Activated naive CD8-positive, alpha-beta T cell treated with anti-CD3 and anti-CD28 coated beads, Interleukin-2, amount 50 U/mL, for 16 hours (primary cell): ENCODE results near the gene PTPRD.

Source experiments
- DNase-seq: peaks from one replicate; pipeline ENCODE4 v3.0.0-alpha.2; 2020; ENCODE audit warnings: low read depth, low spot score

The PTPRD gene

DNA sequence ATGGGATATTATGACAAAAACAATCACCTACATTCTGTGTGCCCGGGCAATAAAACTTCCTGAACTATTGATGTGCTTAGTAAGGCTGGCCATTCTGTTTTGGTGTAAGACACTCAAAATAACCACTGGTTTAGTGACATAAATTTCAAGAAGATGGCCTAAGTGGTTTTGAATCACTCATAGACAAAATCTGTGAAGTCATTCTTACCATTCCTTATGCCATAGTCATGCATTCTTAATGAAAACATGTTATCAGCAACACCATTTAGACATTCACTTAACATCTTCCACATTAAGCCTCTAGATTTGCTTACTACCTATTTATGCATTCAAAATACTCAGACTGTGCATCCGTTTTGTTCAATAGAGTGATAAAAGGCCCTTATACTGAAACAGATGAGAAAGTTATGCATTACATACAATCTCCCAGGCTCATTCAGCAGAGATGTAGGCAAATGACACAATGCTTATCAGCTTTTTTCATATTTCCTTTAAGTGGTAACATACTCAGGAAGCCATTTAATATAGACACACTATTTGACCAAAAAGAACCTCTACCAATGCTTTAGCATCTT lies 1964.4 kb downstream of the PTPRD start:
- no peak for DNase-seq

DNA sequence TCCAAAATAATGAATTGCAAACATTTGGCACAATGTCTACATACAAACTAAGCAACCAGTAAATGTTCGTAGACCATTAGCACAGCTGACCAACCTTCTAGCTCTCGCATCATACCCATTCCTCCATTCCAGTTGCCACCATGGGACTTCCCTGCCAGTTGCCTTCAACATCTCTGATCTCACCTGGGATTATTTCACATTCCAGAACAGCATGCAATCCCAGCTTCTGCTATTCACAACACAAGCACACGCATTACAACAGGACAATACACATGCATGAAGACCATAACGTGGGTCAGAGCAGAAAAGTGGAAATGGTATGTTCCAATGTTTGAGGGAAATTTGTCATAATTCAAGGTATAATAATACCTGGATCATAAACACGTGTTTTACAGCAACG lies 1965.0 kb downstream of the PTPRD start:
- no peak for DNase-seq

DNA sequence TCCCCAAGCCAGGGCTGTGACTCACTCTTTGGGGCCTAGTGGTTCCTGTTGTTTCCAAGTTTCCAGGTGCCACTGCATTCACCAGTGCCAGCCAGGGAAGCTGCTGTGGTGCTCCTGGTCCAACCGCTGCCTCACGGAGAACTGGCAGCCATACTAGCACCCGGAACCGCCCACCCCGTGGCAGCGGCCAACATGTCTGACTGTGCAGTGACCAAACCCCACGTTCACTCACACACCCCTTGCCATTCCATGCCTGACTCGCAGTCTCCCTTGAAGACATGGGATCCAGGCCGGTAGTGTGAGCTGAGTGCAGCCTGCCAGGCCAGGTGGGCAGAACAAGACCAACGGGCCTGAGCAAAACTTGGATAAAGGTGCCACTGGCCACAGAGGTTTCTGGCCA lies 1968.2 kb downstream of the PTPRD start:
- DNase-seq, result no peak

DNA sequence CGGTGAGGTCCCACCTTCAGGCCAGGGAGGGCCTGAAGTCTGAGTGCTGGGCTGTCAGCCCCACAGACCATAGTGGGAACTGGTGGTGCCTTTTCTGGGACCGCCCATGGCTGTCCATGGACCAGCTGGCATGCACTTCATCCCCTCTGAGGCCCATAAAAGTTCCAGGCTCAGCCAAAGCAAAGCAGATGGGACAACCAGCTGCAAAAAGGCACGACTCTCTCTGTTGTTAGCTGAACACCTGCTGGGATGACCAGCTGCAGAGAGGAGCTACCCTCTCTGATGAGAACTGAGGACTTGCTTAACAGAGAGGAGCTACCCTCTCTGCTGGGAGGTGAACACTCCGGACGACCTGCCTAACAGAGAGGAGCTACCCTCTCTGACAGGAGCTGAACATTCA lies 1968.9 kb downstream of the PTPRD start:
- no peak for DNase-seq

- DNase-seq, result no peak
Observed at GRCh38 chr9:8643464-8643863, 1969.3 kb downstream of the PTPRD start.

GRCh38 chr9:8640761-8641160 lies 1972.0 kb downstream of the PTPRD start:
- no peak for DNase-seq

DNA sequence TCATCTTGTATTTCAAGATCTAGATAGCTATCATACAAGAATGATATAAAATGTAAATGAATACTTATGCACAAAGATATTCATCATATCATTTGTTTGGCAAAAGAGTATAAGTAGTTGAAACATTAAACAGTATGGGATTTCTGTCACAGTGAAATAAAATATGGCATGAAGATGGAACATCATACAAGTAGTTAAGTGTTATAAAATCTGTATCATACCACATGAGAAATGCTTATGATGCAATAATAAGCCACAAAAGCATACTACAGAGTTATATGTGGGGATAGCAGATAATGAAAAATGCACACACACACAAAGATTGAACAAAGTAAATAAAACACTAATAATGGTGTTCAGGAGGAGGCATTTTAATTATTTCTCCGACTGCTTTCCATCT lies 1975.2 kb downstream of the PTPRD start:
- no peak for DNase-seq

- DNase-seq, result no peak
Observed at GRCh38 chr9:8633784-8634183, 1979.0 kb downstream of the PTPRD start.

DNA sequence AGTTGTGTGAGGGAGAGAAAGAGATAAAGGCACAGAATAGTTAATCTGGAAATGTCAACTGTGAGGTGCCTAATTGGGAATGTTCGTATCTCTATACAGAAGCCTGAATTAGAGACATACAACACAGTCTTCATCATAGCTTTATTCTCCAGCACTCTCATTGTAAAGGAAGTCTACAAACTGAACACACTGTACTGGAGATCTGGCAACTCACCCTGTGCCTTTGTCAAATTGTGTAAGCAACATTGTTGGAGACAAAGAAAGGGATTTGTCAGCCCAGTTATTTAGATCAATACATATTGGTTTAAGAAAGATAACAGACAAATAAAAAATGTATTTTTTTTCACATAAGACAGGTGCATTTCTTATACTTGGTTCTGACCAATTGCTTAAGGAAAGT lies 1980.3 kb downstream of the PTPRD start:
- DNase-seq, result no peak

GRCh38 chr9:8628791-8629190 lies 1984.0 kb downstream of the PTPRD start:
- no peak for DNase-seq

DNA sequence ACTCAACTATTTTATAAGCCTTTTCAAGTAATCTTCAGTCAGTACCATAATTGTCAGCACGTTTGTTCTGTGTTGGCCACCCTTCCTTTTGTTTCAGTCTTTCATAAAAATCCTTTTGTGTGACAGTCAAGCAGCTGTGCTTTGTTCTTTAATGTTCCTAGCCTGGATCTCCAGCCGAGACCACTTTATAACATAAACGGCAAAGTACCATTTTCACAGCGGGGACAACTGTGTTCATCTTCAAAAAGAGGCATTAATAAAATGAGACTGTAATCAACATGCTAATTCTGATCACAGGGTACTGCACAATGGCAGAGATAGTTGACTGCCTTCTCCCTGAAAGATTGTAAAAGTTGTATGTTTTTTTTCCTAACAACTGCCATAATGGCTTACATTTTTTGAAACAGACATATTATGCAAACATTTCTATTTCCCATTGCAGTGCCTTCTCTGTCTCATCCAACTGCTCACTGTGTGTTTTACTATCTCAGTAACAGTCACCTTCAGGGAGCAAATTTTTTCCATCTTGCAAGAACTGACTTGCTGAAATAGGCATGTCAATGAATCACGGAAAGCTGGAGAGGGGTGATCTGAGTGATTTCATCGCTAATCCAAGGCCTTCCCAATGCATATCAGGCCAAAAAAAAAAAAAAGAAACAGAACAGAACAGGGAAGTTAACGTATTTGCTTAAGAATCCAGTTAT lies 1984.7 kb downstream of the PTPRD start:
- no peak for DNase-seq

DNA sequence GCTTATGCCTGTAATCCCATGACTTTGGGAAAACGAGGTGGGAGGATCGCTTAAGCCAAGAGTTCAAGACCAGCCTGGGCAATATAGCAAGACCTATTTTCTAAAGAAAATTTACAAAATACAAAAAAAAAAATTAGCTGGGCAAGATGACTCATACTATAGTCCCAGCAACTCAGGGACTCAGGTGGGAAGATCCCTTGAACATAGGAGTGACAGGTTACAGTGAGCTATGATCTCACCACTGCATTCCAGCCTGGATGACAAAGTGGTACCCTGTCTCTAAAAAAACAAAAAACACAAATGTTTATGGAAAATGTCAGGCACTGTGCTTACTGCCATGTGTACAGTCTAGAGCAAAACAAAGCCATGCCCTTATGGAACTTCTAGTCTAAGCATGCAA lies 1989.9 kb downstream of the PTPRD start:
- no peak for DNase-seq

GRCh38 chr9:8622222-8622802 lies 1990.5 kb downstream of the PTPRD start:
- no peak for DNase-seq

DNA sequence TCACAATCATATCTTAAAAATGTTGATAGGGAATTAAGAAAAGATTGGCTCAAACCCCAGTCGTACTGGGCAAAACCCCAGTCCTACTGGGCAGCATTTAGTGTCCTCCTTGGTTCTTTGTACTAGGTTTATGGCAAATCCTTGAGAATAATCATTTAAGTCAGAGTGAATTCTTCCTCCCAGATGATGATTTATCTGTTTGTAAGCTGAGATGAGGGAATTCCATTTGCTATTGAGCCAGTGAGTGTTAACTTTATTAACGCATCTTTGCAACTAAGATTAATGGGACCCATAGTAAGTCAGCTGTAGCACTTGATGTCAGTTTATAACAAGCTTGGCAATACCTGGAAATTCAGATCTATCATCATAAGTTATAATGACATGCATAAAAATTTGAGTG lies 1991.4 kb downstream of the PTPRD start:
- DNase-seq, result no peak

DNA sequence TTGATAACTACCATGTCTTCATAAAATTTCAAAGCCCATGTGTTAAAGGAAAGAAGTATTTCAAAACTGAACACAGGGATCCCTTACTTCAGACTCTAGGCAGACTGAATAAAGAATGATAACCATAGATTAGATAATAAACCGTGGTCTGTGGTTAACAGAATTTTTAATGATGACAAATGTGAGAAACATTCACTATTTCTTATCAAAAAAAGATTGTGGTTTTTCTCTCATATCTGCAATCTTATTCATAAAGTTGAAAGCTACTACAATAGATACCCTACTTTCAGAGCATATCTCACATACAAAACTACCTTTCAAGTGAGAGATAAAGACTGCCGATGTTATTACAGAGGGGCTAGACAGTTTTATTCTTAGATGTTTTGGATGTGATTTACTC lies 1996.4 kb downstream of the PTPRD start:
- DNase-seq, result no peak

DNA sequence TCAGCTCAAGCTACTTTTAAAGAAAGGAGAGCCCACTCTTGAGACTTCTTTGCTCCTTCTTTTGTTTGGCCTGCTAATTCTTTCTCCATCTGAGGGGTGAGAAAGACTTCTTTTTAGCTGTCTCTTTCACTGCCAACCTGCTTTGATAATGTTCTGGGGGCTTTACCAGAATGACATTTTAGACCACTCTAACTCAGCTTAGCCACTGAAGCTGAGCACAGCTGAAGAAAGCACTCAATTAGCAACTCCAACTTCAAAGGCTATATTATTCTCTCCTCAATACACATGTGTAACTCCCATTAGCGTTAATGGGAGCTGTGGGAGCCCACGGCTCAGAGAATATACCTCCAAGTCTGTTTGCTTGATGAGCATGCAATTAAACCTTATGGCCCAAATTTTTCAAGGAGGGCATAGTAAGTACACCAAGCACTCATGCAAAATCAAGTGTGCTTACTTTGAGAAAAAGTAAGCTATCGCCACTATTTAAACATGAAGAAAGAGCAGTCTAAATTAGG lies 1997.8 kb downstream of the PTPRD start:
- DNase-seq, result no peak

GRCh38 chr9:8613346-8613825 lies 1999.4 kb downstream of the PTPRD start:
- no peak for DNase-seq

DNA sequence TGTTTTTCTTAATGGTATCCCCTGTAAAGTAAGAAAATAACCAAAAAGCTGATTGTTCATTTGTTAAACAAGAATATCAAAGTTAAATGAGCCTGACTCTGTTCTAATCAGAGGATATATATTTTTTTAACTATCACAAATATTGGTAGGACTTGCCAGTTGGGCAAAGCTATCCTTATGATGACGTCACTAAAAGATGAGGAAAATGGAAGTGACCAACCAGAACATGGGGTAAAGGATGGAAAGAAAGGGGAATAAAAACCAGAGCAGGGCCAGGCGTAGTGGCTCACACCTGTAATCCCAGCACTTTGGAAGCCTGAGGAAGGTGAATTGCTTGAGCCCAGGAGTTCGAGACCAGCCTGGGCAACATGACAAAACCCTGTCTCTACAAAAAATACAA lies 2001.6 kb downstream of the PTPRD start:
- no peak for DNase-seq

GRCh38 chr9:8610256-8610655 lies 2002.5 kb downstream of the PTPRD start:
- no peak for DNase-seq

DNA sequence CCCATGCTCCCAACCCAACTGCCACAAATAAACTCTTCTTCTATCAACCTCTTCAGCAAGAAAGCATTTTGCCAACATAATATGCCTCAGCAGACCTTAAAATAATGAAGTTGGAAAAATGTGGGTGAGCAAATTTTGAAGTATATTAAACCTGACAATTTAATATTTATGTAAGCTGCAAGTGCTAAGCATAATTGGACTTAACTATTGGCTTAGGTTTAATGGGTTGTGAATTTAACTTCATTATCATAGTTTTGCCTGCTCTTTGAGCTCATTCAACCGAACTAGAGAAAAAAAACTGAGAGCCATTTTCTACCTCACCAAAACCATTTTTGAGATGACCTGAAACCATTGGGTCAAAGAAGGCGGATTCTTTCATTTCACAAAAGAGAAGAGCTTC lies 2007.7 kb downstream of the PTPRD start:
- DNase-seq, result no peak

DNA sequence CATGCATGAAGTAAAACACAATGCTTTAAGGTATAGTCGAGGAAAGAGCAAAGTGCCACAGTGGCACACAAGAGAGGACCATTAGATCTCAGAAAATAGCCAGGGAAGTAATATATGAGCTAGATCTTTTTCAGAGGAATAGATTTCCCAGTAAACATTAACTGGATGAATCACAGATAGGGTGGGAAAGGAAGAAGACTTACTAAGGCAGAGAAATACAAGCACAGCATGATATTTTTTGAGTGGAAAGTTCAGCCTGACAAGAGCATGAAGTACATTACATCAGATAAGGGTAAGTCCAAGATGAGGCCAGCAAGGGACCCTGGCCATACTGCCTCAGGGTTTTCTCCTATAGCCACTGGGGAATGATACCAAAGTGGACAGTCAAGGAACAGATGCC lies 2008.6 kb downstream of the PTPRD start:
- no peak for DNase-seq

DNA sequence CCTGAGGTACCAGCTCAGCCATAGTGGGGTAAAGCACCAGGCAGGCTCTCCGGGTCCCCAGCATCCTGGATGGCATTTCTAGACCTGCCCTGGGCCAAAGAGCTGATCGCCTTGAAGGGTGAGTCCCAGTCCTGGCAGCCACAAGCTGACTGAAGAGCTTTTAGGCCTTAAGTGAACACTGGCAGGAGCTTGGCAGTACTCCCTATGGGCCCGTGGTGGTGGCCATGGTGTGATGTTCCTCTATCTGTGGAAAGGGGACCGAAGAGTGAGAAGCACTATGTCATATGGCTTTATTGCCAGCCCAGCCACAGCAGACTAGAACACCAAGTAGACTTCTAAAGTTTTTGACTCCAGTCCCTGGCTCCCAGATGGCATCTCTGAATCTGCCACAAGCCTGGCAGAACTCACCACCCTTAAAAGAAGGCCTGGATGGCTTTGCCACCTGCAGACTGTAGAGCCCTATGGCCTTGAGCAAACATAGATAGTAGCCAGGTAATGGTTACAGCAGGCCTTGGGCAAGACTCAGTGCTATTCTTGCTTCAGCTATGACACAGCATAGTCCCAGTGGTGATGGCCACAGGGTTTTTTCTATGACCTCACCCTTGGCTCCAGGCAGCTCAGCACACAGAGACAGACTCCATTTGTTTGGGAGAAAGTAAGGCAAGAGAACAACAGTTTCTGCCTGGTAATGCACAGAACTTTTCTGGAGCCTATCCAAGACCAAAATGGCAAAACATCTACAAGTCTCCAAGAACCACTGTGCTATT lies 2011.7 kb downstream of the PTPRD start:
- no peak for DNase-seq
